ENCODE results near the gene ASAP2.
"Not testable (repeated sequence)": the region's sequence is repeated elsewhere in the genome, so short reads cannot be mapped to it uniquely, and the experiment has no call there.

The ASAP2 gene

DNA sequence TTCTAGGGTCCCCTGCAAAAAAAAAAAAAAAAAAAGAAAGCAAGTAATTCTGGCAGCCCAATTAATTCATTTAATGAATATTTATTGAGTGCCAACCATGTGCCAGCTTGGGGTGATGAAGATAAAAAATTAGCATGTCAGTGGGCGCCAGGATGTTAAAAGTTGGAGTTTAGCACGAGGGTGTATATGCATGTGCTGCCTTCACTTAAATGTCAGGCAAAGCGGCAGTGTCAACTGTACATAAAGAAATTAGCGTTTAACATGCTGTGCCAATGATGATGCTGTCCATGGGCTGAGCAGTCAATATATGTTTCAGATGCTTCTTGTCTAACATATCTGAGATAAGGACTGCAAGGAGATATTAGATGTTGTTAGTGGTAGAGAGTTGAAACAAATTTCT, 49.5 kb downstream of the ASAP2 start:
- DNase-seq, result no peak

DNA sequence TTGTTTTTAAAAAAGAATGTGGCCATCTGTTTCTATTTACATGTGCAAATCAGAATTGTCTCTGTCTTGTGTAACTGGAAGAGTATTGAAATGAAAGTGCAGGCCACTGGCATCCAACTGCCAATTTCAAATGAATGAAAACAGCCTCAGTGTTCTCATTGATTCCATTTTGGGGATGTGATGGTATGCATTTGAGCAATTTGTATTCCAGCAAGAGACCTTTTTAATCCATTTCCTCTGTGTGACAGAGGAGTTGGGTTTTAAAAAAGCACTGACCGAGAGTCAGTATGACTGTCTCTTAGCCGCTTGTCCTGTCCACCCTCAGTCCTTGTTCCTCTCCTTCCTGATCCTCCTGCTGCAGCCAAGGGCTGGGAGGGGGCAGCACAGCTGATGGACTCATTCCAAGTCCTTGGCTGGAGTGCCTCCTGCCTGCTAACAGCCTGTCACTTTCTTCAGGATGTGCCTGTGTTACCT, 50.0 kb downstream of the ASAP2 start:
- no peak for DNase-seq

DNA sequence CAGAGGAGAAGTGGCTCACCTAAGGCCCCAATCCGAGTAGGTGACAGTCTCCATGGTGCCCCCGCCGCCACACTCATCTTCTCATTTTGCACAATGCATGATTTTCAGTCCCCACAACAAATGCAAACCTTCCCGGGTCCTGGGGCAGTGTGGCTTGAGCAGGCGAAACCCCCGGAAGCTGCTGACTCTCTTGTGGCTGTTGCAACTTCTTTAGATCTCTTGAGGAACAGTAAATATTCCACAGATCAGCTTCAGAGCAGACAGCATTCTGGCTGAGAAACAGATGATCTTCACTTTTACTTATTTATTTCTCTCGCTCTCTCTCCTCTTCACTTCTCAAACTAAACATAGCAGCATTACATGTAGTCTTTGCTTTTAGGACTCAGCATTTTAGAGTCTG, 51.9 kb downstream of the ASAP2 start:
- no peak for DNase-seq

DNA sequence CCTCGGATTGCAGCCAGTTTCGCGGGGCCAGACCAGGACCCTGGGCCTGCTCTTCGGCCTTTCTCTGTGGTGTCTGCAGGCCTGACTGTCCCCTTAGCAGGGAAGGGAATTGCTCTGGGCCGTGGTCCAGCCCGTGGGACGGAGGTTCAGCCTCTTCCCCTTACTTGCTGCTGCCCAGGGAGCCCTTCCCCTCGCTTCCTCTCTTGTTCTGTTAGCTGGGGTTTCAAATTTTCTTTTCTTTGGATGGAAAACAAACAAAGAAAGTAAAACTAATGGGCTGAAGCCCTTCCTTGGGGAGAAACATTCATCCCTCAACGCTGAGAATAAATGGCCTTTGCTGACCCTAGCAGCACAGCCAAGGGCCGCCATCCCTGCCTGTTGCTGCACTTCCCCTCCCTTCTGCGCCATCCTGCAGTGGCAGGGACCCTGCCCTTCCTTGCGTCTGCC, 52.4 kb downstream of the ASAP2 start:
- no peak for DNase-seq

DNA sequence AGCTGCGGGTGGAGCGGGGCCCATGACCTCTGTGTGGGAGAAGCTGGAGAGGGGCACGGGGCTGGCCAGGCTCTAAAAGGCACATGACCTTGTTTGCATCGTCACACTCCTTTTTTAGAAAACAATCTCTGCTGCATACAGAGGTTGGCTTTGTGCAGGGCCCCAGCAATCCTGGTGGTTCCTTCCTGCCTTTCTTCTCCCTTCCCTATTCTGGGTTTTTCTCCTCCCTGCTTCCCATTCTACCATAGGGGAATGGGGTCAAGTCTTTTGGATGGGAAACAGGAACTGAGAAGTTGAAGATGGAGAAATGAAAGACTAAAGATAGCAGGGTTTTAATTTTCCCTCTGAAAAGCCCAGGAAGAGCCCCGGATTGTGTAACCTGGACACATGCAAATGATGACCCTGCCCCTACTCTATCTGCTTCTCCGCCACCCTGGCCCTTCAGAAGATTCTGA, 53.9 kb downstream of the ASAP2 start:
- no peak for DNase-seq

DNA sequence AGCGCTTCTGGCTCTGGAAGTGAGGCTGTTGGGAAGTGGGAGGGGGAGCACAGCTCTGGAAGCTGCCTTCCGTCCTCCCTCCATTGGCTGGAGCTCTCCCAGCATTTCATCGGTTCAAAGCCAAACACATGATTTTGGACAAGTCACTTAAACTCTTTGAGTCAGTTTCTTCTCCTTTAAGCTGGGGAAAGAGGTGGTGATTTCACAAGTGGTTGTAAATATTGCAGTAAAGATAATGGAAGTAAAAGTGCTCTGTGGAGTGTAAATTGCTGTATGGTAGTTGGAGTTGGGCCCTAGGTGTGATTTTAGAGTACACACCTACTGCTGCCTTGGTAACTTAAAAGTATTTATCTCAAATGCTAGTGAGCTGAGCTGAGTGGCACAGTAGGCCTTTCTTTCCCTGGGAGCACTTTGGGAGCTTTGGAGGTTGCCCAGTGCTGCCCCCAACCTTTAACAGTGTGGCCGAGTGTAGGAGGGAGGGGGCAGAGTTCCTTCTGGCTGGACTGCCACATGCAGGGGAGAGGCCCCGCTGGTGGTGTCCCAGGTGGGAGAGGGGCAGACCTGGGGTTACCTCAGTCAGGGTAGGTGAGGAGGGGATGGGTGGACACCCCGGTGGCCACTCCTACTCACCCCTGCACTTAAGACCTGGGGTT, 54.7 kb downstream of the ASAP2 start:
- DNase-seq, result no peak

DNA sequence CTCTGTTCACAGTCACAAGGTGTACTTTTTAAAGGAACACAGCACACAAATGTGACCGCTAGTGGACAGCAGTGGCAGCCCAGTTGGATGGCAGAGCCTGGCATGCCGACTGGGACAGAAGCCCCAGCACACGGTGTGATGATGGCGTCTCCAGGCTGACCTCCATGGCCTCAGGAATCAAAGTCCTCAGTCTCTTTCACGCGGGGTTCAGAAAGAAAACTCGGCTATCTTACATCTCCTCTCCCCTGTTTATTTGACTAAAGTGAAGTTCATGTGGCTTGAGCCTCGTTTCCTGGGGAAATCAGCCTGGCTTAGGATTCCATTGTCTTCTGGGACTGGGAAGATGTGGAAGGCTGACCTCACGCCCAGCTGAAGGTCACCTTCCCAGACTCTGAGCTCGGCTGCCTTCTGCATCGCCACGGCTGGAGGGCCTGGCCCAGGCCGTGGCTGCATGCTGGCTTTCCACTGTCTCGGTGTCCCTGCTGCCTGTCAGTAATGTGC, 56.1 kb downstream of the ASAP2 start:
- DNase-seq, result no peak

DNA sequence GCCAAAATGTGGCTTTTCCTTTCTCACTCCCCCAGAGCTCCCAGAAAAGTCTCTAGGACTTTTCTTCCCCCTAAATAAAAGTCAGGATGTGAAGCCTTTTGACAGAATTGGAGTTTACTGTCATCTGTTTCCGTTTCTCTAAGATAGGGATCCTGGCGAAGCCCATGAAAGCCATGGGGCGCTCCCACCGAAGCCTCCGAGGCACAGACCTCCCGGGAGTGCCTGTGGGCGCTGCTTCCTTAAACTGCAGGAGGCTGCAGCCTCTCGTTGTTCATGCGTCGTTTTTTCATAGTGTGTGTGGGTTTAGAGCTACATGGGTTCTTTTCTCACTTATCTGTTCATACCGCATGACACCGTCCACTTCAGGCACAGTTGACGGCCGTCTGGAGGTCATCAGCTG, 56.8 kb downstream of the ASAP2 start:
- no peak for DNase-seq

DNA sequence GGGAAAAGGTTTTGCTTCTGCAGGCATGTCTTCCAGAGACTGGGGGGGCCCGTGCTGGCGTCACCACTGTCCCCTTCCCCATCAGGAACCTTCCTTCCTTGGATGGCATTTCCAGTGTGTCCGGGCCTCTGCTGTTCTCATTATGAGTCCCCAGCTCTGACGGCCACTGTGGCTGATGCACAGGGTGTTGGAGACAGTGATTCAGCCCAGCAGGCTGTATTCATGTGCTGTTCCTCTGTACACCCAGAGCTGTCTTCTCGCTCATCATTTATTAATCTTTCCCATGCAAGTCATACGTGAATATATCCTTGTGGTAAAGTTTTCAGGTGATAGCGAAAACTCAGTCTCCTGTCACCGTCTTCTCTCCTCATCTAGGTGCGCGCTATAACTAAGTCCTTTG, 57.7 kb downstream of the ASAP2 start:
- DNase-seq, result no peak

DNA sequence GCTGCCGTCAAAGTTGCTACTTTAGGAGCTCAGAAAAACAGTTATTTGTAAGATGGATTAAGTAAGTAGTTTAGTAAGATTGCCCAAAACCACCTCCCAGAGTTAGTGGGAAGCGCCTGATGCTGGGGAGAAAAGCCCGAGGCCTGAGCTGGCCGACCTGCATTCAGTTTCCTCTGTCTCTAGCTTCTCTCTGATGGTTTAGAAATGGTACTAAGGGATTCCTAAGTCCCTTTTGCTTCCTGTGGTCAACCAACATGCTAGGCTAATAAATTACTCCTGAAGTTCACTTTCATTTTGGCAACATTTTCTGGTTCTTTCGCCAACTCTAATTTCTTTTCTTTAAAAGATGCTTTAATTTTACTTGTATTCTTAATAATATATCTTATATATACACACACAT, 60.1 kb downstream of the ASAP2 start:
- no peak for DNase-seq

DNA sequence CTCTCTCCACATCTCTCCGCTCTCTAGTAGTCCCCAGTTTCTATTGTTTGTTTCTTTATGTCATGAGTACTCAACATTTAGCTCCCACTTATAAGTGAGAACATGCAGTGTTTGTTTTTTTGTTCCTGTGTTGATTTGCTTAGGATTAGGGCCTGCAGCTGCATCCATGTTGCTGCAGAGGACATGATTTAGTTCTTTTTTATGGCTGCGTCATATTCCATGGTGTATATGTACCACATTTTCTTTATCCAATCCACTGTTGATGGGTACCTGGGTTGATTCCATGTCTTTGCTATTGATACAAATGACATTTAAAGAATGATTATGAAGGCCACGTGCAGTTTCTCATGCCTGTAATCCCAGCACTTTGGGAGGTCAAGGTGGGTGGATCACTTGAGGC, 60.7 kb downstream of the ASAP2 start:
- not testable (repeated sequence) for DNase-seq

DNA sequence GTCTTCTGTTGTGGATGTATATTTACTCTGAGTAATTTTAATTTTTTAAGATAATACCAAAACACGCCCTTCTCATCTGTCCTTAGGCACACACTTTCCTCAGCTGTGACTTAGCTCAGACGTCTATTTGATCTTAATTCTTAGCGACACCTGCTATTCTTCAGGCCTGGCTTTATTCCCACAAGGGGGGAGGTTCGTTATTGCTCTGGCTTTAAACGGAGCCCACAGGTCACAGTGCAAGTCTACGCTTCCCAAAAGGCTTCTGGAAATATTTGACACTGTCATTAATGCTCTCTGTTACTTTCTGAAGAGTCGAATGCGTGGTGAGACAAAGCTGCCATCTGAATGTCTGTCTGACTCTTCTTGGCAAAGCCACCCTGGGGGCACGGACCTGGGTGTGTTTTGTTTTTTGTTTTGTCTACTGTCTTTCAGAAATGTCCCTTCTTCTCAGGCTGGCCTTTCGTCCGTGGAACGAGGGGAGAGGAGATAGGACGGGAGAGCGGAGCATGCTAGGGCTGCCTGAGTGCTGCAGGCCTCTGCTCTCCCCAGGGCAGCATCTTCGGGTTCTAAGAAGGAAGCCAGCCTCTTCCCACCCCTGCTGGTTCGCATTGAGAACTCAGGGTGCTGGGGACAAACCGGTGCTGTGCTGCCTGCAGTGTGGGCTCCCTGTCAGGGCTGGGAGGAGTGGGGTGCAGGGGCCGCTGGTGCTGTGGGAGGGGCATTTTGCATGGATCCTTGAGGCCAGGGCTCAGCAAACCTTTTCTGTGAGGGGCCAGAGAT, 61.9 kb downstream of the ASAP2 start:
- DNase-seq, result no peak

DNA sequence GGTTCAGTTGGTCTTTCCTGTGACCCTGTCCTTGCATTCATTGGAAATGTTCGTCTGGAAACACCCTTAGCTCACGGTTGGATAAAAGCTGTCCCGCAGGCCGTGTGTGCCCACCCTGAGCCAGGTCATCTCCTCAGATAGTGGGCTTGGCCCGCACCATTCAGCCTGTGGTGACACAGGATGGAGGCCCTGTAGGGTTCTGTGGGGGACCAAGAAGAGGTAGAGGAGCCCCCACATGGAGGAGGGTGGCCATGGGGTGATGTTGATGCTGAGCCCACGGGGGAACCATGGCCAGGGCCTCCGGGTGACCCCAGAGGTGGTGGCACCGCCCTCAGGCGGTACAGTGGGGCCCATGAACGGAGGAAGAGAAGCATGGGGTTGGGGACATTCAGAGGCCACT, 62.7 kb downstream of the ASAP2 start:
- no peak for DNase-seq

DNA sequence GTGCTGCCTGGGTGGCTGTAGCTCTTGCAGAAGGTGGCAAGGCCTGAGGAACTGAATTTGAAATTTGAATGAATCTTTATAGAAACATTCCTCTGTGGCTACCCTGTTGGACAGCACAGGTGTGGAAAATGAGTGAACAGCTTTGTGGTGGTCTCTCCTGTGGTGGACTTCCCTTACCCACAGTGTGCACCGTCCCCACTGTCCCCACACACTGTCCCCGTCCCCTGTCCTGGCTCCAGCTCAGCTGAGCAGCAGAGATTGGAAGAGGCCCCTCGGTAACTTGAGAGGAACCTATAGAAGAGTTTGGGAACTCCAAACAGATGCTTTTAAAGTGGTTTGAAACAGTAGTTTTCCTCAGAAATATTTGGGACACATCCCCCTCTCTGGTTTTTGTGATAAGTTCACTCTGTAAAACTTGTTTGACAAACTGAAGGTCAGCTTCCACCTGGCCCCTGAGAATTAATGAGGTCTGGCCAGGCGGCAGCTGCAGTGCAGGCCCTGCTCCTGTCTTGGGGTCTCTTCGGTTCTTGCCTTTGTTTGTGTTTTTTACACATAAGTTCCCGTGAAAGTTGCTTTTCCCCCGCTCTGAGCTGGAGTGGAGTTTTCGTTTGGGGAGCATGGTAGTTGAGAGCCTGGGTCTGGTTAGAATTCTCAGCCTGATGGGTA, 63.2 kb downstream of the ASAP2 start:
- no peak for DNase-seq

DNA sequence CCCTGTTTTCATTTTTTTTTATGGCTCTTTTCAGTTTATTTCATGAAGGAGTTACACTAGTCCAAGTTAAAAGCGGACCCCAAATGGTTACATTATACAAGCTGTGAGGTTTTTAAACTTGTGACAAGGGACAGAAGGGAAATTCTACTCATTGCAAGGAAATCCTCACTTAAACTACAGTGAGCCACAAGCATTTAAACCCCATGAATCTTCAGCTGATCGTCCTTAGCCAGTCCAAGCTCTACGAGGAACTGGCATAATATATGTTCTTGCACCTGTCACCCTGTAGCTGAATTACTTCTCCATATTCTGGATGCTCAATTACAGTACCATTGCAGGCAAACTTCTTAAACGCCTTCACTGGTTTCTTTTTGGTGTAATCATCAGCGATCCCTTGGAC, 64.5 kb downstream of the ASAP2 start:
- no peak for DNase-seq

DNA sequence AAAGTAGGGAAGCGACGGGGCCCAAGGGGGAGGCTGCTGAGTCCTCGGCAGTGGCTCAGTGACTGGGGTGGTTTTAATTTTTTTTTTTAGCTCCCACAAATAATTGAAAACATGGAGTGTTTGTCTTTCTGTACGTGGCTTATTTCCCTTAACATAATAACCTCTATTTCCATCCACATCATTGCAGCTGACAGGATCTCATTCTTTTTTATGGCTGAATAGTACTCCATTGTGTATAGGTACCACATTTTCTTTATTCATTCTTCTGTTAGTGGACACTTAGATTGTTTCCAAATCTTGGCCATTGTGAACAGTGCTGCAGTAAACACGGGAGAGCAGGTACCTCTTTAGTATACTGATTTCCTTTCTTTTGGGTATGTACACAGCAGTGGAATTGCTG, 65.1 kb downstream of the ASAP2 start:
- no peak for DNase-seq

DNA sequence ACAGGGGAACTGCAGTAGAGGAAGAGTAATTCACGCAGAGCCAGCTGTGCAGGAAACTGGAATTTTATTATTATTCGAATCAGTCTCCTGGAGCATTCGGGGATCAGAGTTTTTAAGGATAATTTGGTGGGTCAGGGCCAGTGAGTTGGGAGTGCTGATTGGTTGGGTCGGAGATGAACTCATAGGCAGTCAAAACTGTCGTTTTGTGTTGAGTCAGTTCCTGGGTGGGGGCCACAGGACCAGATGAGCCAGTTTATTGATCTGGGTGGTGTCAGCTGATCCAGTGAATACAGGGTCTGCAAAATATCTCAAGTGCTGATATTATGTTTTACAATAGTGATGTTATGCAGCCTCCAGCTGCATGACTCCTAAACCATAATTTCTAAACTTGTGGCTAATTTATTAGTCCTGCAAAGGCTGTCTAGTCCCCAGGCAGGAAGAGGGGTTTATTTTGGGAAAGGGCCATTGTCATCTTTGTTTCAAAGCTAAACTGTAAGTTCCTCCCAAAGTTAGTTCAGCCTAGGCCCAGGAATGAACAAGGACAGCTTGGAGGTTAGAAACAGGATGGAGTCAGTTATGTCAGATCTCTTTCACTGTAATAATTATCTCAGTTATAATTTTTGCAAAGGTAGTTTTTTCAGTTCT, 67.0 kb downstream of the ASAP2 start:
- DNase-seq, result no peak

DNA sequence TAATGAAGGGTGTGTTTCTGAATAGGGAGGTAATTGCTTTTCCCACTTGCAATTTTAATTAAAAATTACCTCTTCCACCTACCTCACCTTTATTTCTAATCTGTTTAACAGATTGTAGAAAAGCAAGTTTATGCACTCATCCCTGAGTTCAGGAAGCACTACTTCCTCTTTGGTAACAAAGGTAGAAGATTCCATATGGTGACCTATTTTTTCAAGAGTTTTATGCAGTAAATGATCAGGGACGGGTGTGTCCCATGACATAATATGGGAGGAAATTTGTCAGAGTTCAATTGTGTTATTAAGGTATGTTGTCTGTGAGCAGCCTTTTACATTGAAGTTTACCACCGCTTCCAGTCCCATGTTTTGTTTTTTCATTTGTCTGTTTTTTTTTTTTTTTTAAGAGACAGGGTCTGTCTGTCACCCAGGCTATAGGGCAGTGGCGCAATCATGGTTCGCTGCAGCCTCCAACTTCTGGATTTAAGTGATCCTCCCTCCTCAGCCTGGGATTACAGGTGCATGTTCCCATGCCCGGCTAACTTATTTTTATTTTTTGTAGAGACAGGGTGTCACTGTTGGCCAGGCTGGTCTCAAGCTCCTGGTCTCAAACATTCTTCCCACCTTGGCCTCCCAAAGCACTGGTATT, 68.2 kb downstream of the ASAP2 start:
- DNase-seq, result no peak

DNA sequence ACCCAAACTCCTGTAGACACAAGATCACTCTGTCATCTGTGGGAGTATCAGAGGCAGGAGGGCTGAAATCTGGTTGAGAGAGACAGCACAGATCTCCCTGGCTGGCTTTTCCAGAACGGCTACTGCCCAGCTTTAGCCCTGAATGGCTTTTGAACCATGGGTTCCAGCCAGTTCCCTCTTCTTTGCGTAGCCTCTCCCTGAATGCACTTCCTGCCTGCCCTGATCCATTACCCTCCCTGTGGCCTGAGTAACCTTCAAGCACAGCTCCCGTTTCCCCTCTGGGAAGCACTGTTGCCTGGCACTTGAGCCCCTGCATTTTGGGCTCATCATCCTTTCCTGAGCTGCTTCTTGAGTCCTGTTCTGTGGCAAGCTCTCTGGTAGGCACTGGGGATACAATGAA, 68.8 kb downstream of the ASAP2 start:
- no peak for DNase-seq

DNA sequence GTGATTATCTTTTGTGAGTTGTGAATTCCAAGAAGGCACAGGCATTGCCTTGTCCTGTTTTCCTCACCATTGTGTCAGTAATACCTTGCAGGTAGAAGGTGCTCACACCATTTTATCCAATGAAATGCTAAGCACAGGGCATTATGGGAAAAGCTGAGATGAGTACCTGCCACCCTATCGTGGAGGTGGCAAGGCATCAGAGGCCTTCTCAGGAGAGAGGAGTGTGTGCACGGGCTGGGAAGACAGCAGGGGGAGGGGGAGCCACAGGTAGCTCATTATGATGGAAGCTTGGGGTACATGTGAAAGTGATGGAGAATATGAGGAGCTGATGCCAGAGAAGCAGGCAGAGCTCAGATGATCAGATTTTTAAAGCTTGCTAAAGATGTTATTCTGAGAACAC, 69.5 kb downstream of the ASAP2 start:
- DNase-seq, result no peak

DNA sequence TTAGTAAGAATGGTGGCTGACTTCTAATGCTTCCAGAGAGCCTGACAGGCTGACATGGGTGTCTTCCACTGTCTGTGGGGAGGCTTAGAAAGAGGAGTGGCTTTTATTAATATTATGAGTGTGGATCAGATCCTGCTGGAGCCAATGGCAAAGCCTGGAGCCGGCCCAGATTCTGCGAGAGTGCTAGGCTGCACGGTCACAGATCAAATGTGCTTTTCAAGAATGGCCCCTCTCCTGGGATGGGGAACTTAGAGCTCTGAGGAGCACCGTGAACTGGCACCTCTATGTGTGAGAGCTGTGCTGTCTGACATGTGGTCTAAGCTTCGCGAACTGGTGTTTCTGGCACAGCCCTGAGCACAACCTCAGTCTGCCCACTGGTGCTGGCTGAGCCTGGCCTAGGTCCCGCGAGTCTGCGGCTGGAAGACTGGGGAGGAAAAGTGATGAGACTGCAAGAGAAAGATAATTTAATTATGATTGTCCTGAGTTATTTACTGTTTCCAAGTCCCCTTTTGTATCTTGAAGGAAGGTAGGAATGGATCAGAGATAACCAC, 70.4 kb downstream of the ASAP2 start:
- DNase-seq, result no peak

DNA sequence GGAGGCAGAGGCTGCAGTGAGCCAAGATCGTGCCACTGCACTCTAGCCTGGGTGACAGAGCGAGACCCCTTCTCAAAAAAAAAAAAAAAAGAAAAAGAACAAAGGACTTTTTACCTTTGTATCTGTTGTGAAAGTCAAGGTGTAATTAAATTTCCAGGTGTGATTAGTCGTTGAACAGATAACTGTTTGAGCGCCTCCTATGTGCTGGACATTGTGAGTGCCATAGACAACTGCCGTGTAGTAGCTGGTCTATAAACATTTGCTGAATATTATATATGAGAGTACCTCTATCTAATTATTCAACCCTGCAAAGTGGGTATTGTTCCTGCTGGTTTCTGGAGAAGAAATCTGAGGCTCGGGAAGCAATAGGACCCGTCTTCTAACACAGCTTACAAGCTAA, 71.8 kb downstream of the ASAP2 start:
- DNase-seq, result no peak

Measured in stimulated activated CD4-positive, alpha-beta T cell treated with anti-CD3 and anti-CD28 coated beads, Interleukin-2, amount 100 ng/mL, for 24 hours (primary cell).